ENCODE results near the gene ELF2. TPM values are rescaled to one million over a fixed set of nuclear protein-coding genes. Genes with fewer than 3 reads are reported as not detected.

Gene ELF2
- total and polyA plus RNA-seq, 2 of the 8 experiments (the other 6 are each of a cell fraction or from before 2014, with no cell fraction given), result 21.1 to 44.3 TPM

DNA sequence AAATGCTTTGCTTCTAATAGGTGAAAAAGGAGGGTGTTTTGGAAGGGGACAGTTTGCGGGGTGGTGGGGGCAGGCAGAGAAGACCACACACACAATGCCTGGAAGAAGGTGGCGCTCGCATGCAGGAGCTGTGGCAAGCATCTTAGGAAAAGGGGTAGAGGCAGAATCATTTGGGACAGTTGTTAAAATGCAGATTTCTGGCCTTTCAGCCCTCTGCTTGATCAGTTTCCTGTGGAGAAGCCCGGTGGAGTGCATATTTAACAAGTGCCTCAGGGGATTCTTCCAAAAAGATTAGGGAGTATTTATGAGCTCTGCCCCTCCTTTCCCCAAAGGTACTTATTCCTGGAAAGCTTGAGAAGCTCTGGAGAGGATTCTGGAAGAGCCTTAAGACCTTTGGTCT, 156.6 kb downstream of the ELF2 start (continued):
- TF ChIP-seq, protein P1, sequence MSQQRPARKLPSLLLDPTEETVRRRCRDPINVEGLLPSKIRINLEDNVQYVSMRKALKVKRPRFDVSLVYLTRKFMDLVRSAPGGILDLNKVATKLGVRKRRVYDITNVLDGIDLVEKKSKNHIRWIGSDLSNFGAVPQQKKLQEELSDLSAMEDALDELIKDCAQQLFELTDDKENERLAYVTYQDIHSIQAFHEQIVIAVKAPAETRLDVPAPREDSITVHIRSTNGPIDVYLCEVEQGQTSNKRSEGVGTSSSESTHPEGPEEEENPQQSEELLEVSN (IDR thresholded peaks at IDR 0.05), result no peak
- TF ChIP-seq EZH2 (IDR thresholded peaks at IDR 0.05; ENCODE audit: low read depth, low read length, severe bottlenecking) (no peak), POLR2AphosphoS5 (IDR thresholded peaks at IDR 0.05; ENCODE audit: low read depth, low read length) (no peak), CBX5 (IDR thresholded peaks at IDR 0.05; ENCODE audit: low read depth, low read length) (no peak), SRF (IDR thresholded peaks at IDR 0.05; ENCODE audit: low read depth, low read length) (no peak), BCL11A (IDR thresholded peaks at IDR 0.05; ENCODE audit: low read depth in 2 of 2, low read length in 2 of 2) (no peak), ASH2L (IDR thresholded peaks at IDR 0.05; ENCODE audit: low read length) (no peak), TCF12 (IDR thresholded peaks at IDR 0.05; ENCODE audit: low read depth, low read length) (no peak), SAP30 (IDR thresholded peaks at IDR 0.05; ENCODE audit: insufficient read depth, insufficient replicate concordance, low read length) (no peak), GTF2F1 (IDR thresholded peaks at IDR 0.05; ENCODE audit: borderline replicate concordance, low read depth, low read length) (no peak), NANOG (IDR thresholded peaks at IDR 0.05; ENCODE audit: insufficient read depth, low read depth, low read length, poor library complexity, severe bottlenecking) (no peak), MAFK (IDR thresholded peaks at IDR 0.05; ENCODE audit: low read depth, low read length) (no peak), JUN (IDR thresholded peaks at IDR 0.05; ENCODE audit: low read depth, low read length) (no peak), CTBP2 (IDR thresholded peaks at IDR 0.05; ENCODE audit: borderline replicate concordance, insufficient read depth, insufficient read length, low read length) (no peak), NRF1 (IDR thresholded peaks at IDR 0.05; ENCODE audit: low read depth, low read length) (no peak), HDAC2 (IDR thresholded peaks at IDR 0.05; ENCODE audit: borderline replicate concordance in 1 of 2, low read depth in 2 of 2, low read length in 2 of 2) (no peak), JUND (IDR thresholded peaks at IDR 0.05; ENCODE audit: low read length) (no peak), BACH1 (IDR thresholded peaks at IDR 0.05; ENCODE audit: low read length) (no peak), EGR1 (IDR thresholded peaks at IDR 0.05; ENCODE audit: borderline replicate concordance, low read depth, low read length) (0 out of 2 replicates have a peak, but pooled peaks have one; percentile 11)
